H1 (cell line): ENCODE results near the gene SOHLH2. TPM values are rescaled to one million over a fixed set of nuclear protein-coding genes. Genes with fewer than 3 reads are reported as not detected.

ENCODE experiments used
- CTCF ChIA-PET: fragments of 300-600 bp; sonication (Branson Sonifier 250); formaldehyde crosslinking; loops from one replicate; lab custom pipeline; 2021; ENCODE audit not compliant: partially characterized antibody; lab: Charles Lee
- POLR2A ChIA-PET: fragments of 300-600 bp; sonication (Branson Sonifier 250); formaldehyde crosslinking; loops from one replicate; lab custom pipeline; 2021; ENCODE audit warnings: inconsistent platforms; ENCODE audit not compliant: partially characterized antibody; lab: Charles Lee
- DNase-seq, 2 experiments: peaks; one replicate each; pipeline versions ENCODE4 v3.0.0 to v3.0.0-alpha.2; 2010 to 2022; ENCODE audit warnings: low spot score in 2 of 2, low read depth in 1 of 2, mixed read lengths in 1 of 2
- FAIRE-seq: peaks from 2 replicates; lab custom pipeline; 2011; peaks lifted over from hg19 to GRCh38; lab: Jason Lieb, UNC
- H2AFZ ChIP-seq: 2 replicates; pipeline ENCODE4 v1.8.1; 2012; ENCODE audit warnings: low read length, inconsistent platforms
- H2AK5ac ChIP-seq: 2 replicates; pipeline ENCODE4 v1.6.1; 2013; ENCODE audit warnings: low read depth, low read length
- H2BK120ac ChIP-seq: replicated peaks from 2 replicates; pipeline ENCODE3; 2013; ENCODE audit warnings: low read depth, low read length, inconsistent platforms
- H2BK12ac ChIP-seq: 2 replicates; pipeline ENCODE4 v1.6.1; 2013; ENCODE audit warnings: low read depth, low read length
- H2BK15ac ChIP-seq: 2 replicates; pipeline ENCODE4 v1.6.1; 2013; ENCODE audit warnings: low read length
- H2BK20ac ChIP-seq: 2 replicates; pipeline ENCODE4 v1.6.1; 2013; ENCODE audit warnings: low read length
- H2BK5ac ChIP-seq: 2 replicates; pipeline ENCODE4 v1.6.1; 2013; ENCODE audit warnings: low read depth, low read length
- H3K14ac ChIP-seq: 2 replicates; pipeline ENCODE4 v1.6.1; 2013; ENCODE audit warnings: inconsistent platforms; ENCODE audit not compliant: insufficient read length
- H3K18ac ChIP-seq: 2 replicates; pipeline ENCODE4 v1.6.1; 2013; ENCODE audit warnings: low read length; ENCODE audit errors: extremely low read depth
- H3K23ac ChIP-seq: 2 replicates; pipeline ENCODE4 v1.6.1; 2013; ENCODE audit warnings: inconsistent platforms; ENCODE audit not compliant: insufficient read length
- H3K23me2 ChIP-seq: 2 replicates; pipeline ENCODE4 v1.6.1; 2013; ENCODE audit warnings: low read depth, low read length
- H3K27ac ChIP-seq: 2 replicates; pipeline ENCODE4 v1.6.1; 2011; ENCODE audit warnings: low read depth, low read length, inconsistent platforms
- H3K27me3 ChIP-seq, 4 experiments: replicated peaks in 1 of 4; 1 replicate in 1 of 4; 2 replicates in 3 of 4; pipeline versions ENCODE4 v1.6.1 to v1.8.1; 2011 to 2013; ENCODE audit warnings: low read length in 3 of 4, mild to moderate bottlenecking in 3 of 4, inconsistent platforms in 2 of 4, mixed read lengths in 2 of 4, moderate library complexity in 1 of 4; ENCODE audit not compliant: control insufficient read depth in 3 of 4, insufficient read depth in 3 of 4; ENCODE audit errors: extremely low read depth in 1 of 4
- H3K36me3 ChIP-seq, 4 experiments: 2 replicates each; pipeline versions ENCODE4 v1.6.1 to v1.8.1; 2011 to 2013; ENCODE audit warnings: mild to moderate bottlenecking in 4 of 4, low read length in 3 of 4, moderate library complexity in 2 of 4, control low read depth in 1 of 4, inconsistent platforms in 1 of 4; ENCODE audit not compliant: insufficient read depth in 4 of 4, control insufficient read depth in 2 of 4
- H3K4ac ChIP-seq: replicated peaks from 2 replicates; pipeline ENCODE3; 2013; ENCODE audit warnings: low read length, low read depth, mixed read lengths, inconsistent platforms; ENCODE audit not compliant: insufficient read length
- H3K4me1 ChIP-seq, 4 experiments: replicated peaks in 1 of 4; 1 replicate in 1 of 4; 2 replicates in 3 of 4; pipeline versions ENCODE4 v1.6.1 to v1.8.1; 2011 to 2013; ENCODE audit warnings: low read length in 3 of 4, inconsistent platforms in 2 of 4, mixed read lengths in 1 of 4; ENCODE audit not compliant: insufficient read depth in 4 of 4, control insufficient read depth in 3 of 4
- H3K4me2 ChIP-seq, 2 experiments: 2 replicates each; pipeline versions ENCODE4 v1.6.1 to v1.8.1; 2011 to 2013; ENCODE audit warnings: low read depth in 2 of 2, low read length in 2 of 2, control low read depth in 1 of 2, inconsistent platforms in 1 of 2, mild to moderate bottlenecking in 1 of 2; ENCODE audit not compliant: insufficient read depth in 1 of 2
- H3K4me3 ChIP-seq, 4 experiments: fragments of 200-600, 300-600 bp in 1 of 4; sonication (generic), shearing (Covaris generic), sonication (Bioruptor Twin) in 1 of 4; 2 replicates each; pipeline versions ENCODE4 v1.5.1 to v1.8.1; 2011 to 2016; ENCODE audit warnings: low read length in 4 of 4, low read depth in 3 of 4, control low read depth in 2 of 4, inconsistent platforms in 2 of 4, mild to moderate bottlenecking in 2 of 4, mixed read lengths in 1 of 4, moderate library complexity in 1 of 4; ENCODE audit not compliant: insufficient read depth in 2 of 4; ENCODE audit errors: extremely low read depth in 1 of 4
- H3K56ac ChIP-seq: replicated peaks from 2 replicates; pipeline ENCODE3; 2013; ENCODE audit warnings: low read depth, mild to moderate bottlenecking, mixed read lengths, low read length, inconsistent platforms; ENCODE audit not compliant: insufficient read length
- H3K79me1 ChIP-seq: 2 replicates; pipeline ENCODE4 v1.6.1; 2013; ENCODE audit warnings: low read depth, low read length, control low read depth
- H3K79me2 ChIP-seq, 2 experiments: 2 replicates each; pipeline versions ENCODE4 v1.6.1 to v1.8.1; 2012 to 2013; ENCODE audit warnings: low read length in 2 of 2, mild to moderate bottlenecking in 2 of 2, inconsistent platforms in 1 of 2; ENCODE audit not compliant: insufficient read depth in 2 of 2, control insufficient read depth in 1 of 2
- H3K9ac ChIP-seq, 4 experiments: replicated peaks in 1 of 4; 1 replicate in 1 of 4; 2 replicates in 3 of 4; pipeline versions ENCODE4 v1.6.1 to v1.8.1; 2011 to 2013; ENCODE audit warnings: low read depth in 3 of 4, low read length in 3 of 4, control low read depth in 2 of 4, mild to moderate bottlenecking in 2 of 4, moderate library complexity in 2 of 4, inconsistent platforms in 1 of 4; ENCODE audit errors: extremely low read depth in 1 of 4
- H3K9me3 ChIP-seq, 2 experiments: 2 replicates each; pipeline versions ENCODE4 v1.6.1 to v1.8.1; 2012 to 2013; ENCODE audit warnings: mild to moderate bottlenecking in 2 of 2, moderate library complexity in 2 of 2, control low read depth in 1 of 2, inconsistent platforms in 1 of 2, low read depth in 1 of 2, low read length in 1 of 2, mixed read lengths in 1 of 2; ENCODE audit not compliant: insufficient read depth in 2 of 2
- H4K20me1 ChIP-seq, 2 experiments: replicated peaks in 1 of 2; 2 replicates each; pipeline versions ENCODE3 to v1.8.1; 2011 to 2013; ENCODE audit warnings: inconsistent platforms in 2 of 2, low read length in 2 of 2, mild to moderate bottlenecking in 1 of 2; ENCODE audit not compliant: insufficient read depth in 2 of 2, control insufficient read depth in 1 of 2
- H4K5ac ChIP-seq: 2 replicates; pipeline ENCODE4 v1.6.1; 2013; ENCODE audit warnings: low read length, low read depth, mixed read lengths, inconsistent platforms; ENCODE audit not compliant: insufficient read length
- H4K8ac ChIP-seq: 2 replicates; pipeline ENCODE4 v1.8.0; 2013; ENCODE audit warnings: mild to moderate bottlenecking, moderate library complexity, low read length, inconsistent platforms; ENCODE audit not compliant: insufficient read depth; ENCODE audit errors: extremely low read depth
- H4K91ac ChIP-seq: replicated peaks from 2 replicates; pipeline ENCODE3; 2013; ENCODE audit warnings: low read length, mixed read lengths, inconsistent platforms; ENCODE audit not compliant: insufficient read length
- ASH2L ChIP-seq: fragments of 200-600, 300-600 bp; sonication (generic); IDR thresholded peaks from one replicate; pipeline ENCODE4 v1.7.1; 2017; ENCODE audit warnings: low read length
- ATF2 ChIP-seq: IDR thresholded peaks from 2 replicates; pipeline ENCODE4 v1.6.1; 2012; ENCODE audit warnings: low read length, inconsistent platforms
- CBX8 ChIP-seq: fragments of 300-800, 300-1000 bp; sonication (generic); IDR thresholded peaks from 2 replicates; pipeline ENCODE4 v1.7.1; 2016; ENCODE audit warnings: low read depth, low read length, borderline replicate concordance
- CEBPB ChIP-seq: IDR thresholded peaks from 2 replicates; pipeline ENCODE4 v1.6.1; 2012; ENCODE audit warnings: low read depth, low read length
- CTBP2 ChIP-seq: IDR thresholded peaks from 2 replicates; pipeline ENCODE4 v1.7.0; 2011; ENCODE audit warnings: borderline replicate concordance, mild to moderate bottlenecking, moderate library complexity, mixed read lengths, low read length; ENCODE audit not compliant: insufficient read depth, insufficient read length
- JUND ChIP-seq: IDR thresholded peaks from 2 replicates; pipeline ENCODE4 v1.6.1; 2011; ENCODE audit warnings: mild to moderate bottlenecking, improper control_type of control experiment, low read length
- TAF1 ChIP-seq: IDR thresholded peaks from 2 replicates; pipeline ENCODE4 v1.6.1; 2011; ENCODE audit warnings: mild to moderate bottlenecking, low read depth, low read length
- USF2 ChIP-seq: IDR thresholded peaks from 2 replicates; pipeline ENCODE4 v1.6.1; 2011; ENCODE audit warnings: low read length, improper control_type of control experiment
- WGBS, 2 experiments: shearing (Covaris generic) in 1 of 2; methylation state at CpG; one replicate each; pipeline versions ENCODE4 v1.1.6 to v1.1.7; 2013 to 2015; ENCODE audit warnings: low lambda C conversion rate in 2 of 2, mixed read lengths in 2 of 2, inconsistent platforms in 1 of 2, low coverage in 1 of 2, missing lambda C conversion rate in 1 of 2; ENCODE audit not compliant: insufficient replicate concordance in 2 of 2, insufficient coverage in 1 of 2, insufficient read length in 1 of 2; ENCODE audit errors: extremely low coverage in 1 of 2, missing lambda C conversion rate in 1 of 2; 5-methylcytosine and 5-hydroxymethylcytosine counted together
- polyA plus RNA-seq, 7 experiments: library from polyadenylated mRNA; depleted of rRNA in 3 of 7; stranded (reverse) in 5 of 7; unstranded in 2 of 7; fragments of >200 nt in 5 of 7; fragments of 200-250 nt in 2 of 7; gene quantifications; 1 replicate in 5 of 7; 2 replicates in 1 of 7; 4 replicates in 1 of 7; pipeline versions ENCODE4 v1.2.1 to v1.2.3, GENCODE V29; 2011 to 2013; ENCODE audit warnings: missing spikeins in 2 of 7, mixed read lengths in 2 of 7
- total RNA-seq: library from RNA; stranded (reverse); fragmentation: NEBNext Ultra II Directional; extraction: Animal tissue kit (Norgen Biotek cat#: 25700); gene quantifications from 2 replicates; pipeline ENCODE4 v1.2.1, GENCODE V29; 2021

The SOHLH2 gene
- total and polyA plus RNA-seq, 2 of the 8 experiments (the other 6 are each of a cell fraction or from before 2014, with no cell fraction given): 6.8 to 10.3 TPM

- Histone ChIP-seq H2AFZ (no peak overlapping the region), H2BK5ac (no peak overlapping the region), H3K27ac (no peak overlapping the region), H3K79me2 (no peaks in the 10 kb centered on the region), H4K20me1 (no peaks in the 10 kb centered on the region), H3K4ac (no peak overlapping the region), H3K23me2 (peaks cover 12% of the 10 kb centered on the region), H2AK5ac (no peak overlapping the region), H3K79me1 (no peaks in the 10 kb centered on the region), H4K91ac (no peak overlapping the region), H3K18ac (no peak overlapping the region), H2BK12ac (no peak overlapping the region), H3K4me2 (no peak overlapping the region), H2BK20ac (no peak overlapping the region), H4K8ac (no peak overlapping the region), H3K9ac (no peak overlapping the region), H3K36me3 (no peaks in the 10 kb centered on the region), H3K23ac (no peak overlapping the region), H3K4me1 (peaks cover 0 to 11% (median 6%) of the 10 kb centered on the region in 4 experiments; a peak in 6 of 7 replicates), H3K4me3 (no peak overlapping the region), H3K14ac (no peak overlapping the region), H3K56ac (no peak overlapping the region), H2BK120ac (no peak overlapping the region), H3K9me3 (no peaks in the 10 kb centered on the region), H4K5ac (no peak overlapping the region), H2BK15ac (0 out of 2 replicates have a peak overlapping the region, but pooled peaks have one; percentile 18), H3K27me3 (peaks cover 5 to 18% (median 18%) of the 10 kb centered on the region in 4 experiments)
- ChIA-PET POLR2A (no interaction called here), CTCF (interaction anchor here (0.6 to 1.8 kb wide), 7 partner anchors 12 to 1597 kb away, joined by 3 to 4 read pairs (median 3); no protein-coding TSS in a partner anchor)
- TF ChIP-seq ASH2L (no peak), CBX8 (no peak), TAF1 (no peak), ATF2 (no peak), JUND (no peak), CTBP2 (no peak), CEBPB (no peak), USF2 (no peak)
- DNase-seq (no peak), FAIRE-seq (no peak)
- 89% methylated on average over 1 of the region's 1 CpG; no CpG with 5 or more reads in 1 of the 2 experiments for WGBS, 2 experiments
These were observed 79.7 kb downstream of the SOHLH2 start for GRCh38 chr13:36134632-36135031.
